ENCODE results near the gene CHAT.

CHAT gene

DNA sequence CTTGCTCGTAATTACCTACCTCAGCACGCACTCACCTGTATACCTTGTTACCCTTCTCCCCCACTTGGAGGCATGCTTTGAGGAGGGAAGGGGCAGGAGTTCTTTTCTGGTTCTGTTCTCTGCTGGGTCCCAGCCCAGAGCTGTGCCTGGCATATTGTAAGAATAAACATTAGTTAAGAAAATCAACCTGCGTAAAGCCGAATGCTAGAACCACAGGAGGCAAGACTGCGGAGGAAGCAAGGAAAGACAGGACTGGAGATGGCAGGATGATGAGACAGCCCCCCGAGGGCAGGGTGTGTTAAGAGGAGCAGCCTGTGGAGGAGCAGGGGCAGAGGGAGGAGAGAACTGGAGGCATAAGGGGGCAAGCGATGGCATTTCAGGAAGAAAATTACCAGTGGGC, 75.1 kb downstream of the CHAT start:
- DNase-seq (ENCODE audit: low spot score), result no peak

DNA sequence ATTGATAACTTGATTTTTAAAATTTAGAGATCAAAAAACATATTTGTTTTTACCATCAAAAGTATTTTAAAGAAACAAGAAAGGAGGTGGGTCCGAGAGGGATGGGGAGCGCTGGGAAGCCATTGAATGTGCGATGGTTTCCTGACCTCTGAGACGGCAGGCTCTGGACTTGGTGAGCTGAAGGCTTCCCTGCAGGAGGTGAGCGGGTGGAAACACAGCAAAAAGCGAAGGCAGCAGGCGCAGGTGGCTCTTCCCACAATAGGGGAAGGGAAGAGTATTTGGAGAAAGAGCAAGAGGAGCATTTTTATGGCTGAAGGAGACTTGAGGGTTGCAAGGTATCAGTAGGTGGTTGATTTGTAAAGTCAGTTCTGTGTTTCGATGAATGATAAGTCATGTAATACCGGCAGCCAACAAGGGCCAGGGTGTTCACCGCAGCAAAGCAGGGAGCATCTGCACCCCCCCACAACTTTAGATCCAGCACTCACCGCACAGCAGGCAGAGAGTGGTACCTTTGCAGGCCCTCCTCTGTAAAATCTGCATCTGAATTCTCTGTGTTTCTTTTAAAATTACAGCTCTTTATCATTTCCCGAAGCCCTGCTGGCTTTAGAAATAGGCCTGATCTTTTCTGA, 76.2 kb downstream of the CHAT start:
- no peak for DNase-seq (ENCODE audit: low spot score)

DNA sequence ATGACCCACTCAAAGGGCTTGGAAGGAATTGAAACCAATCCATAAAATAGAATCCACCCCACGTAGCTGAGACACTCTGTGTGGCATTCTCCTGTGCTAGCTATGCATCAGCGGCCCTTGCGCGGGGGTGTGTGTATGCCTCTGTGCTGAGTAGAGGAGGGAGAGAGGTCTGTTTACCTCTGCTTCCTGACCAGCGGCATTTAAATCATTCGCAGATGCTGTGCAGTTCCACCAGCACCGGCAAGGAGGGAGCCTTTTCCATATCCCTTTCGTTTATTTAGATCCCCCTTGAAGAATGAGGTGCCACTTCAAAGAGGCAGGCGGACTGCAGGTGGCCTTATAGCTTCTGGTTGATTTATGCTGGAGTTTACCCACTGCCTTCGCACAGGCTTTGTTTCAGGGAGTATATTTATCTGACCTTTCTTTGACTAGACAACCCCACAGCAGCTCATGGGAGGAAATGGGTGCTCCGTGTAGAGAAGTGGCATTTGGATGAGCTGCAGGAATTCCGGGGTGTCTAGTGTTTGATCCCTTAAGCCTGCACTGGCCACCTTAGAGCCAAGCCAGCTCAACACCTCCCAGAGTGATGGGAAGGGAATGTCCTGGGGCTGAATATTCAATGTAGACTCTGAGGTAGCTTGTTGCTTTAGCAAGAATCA, 77.0 kb downstream of the CHAT start:
- no peak for DNase-seq (ENCODE audit: low spot score)

DNA sequence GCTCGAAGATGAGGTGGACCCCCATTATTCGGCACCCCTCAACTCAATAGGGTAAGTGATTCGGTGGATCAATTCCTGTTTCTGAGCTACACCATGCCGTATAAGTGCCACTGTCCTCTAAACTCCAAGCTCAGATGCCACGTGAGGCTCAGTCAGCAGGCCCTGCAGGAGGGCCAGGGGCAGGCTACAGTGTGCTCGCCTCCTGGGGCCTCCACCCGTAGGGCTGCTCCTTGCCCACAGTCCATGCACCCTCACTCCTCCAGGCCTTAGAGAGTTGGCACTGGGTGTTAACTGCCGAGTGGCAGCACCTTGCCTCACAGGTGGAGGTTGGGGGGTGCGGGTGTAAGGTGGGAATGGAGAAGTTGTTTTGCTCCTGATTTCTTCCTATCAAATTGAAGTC, 77.8 kb downstream of the CHAT start:
- DNase-seq (ENCODE audit: low spot score), result no peak

DNA sequence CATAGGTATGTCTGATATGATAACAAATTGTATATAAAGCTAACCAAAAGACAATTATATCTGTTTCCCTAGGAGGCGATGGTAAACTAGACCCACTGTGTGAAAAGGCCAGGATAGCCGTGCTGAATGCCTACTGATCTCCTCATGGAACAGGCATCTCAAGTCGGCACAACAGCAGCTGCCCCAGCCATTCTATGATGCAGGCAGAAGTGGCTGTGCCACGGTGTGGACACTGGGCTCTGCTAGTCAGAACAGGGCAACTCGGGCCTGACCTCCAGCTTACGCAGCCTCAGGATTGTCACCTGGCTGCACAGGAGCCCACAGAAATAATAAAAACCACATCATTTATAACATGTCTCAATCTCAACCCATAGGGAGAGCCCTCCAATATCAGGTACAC, 80.6 kb downstream of the CHAT start:
- DNase-seq (ENCODE audit: low spot score), result no peak

DNA sequence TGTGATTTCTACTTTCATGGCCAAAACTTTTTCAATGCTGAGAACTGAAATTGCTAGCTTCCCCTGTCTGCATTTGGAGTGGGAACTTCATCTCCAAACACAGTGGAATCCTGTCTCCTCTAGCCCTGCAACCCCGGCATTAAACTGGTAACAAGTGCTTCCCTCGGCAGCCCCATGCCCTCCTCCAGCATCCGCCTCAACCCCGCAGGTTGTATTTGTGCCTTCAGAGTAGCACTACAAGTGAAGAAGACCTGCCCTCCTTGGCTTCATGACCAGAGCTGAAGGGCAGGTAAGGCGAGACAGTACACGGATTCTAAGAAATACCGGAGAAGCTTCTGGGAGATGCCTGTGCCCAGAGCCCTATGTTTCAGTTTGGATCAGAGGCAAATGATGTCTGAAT, 82.5 kb downstream of the CHAT start:
- no peak for DNase-seq (ENCODE audit: low spot score)

DNA sequence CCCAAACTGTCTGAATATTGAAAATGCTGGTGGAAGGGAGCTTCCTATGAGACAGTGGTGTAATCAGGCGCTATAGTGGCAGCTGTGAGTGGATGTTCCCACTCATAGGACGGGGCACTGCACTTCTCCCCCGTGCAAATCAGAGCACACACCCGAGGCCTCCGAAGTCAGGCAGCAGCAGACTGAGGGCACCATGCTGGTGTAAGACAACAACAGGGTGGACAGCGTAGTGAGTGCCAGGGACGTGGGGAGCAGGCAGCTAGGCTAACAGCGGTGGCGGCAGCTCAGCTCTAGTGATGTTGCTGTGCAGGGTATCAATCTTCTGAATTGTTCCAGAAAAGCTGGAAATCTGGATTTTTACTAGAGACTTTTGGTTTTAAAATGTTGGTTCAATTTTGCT, 84.8 kb downstream of the CHAT start:
- no peak for DNase-seq (ENCODE audit: low spot score)

DNA sequence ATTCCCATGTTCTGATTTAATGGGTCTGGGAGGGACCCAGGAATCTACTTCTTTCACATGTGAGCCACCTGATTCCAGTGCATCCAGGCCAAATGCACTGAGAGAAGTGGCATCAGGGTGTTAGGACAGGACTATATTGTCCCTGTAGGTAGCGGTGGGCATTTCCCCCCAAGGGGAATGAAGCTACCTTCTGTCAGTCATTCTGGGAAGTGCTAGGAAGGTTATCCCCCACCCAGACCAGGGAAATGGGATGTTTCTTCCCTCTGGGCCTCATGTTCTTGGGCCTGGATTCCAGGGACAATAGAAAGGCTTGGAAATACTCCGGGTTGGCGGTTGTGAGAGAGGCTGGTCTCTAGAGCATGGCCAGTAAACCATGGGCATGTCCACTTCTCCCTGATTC, 86.4 kb downstream of the CHAT start:
- no peak for DNase-seq (ENCODE audit: low spot score)

DNA sequence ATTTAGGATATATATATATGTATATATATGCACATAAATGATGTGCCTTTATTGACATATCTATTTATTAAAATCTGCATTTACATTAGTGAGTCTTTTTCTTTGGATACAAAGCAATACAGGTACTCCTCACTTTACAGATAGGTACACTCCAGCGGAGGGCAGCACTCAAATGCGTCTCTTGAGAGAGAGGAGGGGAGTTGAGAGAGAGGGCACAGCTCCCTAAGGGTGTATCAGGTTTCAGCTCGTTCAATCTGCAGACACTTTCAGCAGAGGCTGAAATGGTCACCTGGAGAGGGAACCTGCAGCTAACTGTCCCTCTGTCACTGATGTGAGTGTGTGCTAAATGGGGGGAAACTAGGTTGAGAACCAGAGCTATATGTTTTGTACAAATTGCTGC, 87.2 kb downstream of the CHAT start:
- DNase-seq (ENCODE audit: low spot score), result no peak

DNA sequence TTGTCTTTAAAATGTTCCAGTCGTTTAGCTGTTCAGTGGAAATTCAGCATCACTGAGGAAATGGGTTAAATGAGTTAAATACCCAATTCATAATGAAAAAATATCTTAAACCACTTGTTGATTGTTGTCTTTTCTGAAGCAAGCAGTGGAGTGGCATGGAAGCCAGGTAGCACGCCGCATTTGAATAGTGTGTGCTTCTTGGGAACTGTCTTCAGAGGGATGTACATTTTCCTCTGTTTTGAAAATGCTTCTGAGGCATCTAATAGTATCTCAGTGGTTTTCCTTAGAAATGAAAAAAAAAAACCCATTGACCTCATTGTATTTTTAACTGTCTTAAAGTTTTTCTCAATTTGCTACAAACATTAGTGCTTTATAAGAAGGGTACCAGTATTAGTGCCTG, 93.7 kb downstream of the CHAT start:
- DNase-seq (ENCODE audit: low spot score), result no peak

DNA sequence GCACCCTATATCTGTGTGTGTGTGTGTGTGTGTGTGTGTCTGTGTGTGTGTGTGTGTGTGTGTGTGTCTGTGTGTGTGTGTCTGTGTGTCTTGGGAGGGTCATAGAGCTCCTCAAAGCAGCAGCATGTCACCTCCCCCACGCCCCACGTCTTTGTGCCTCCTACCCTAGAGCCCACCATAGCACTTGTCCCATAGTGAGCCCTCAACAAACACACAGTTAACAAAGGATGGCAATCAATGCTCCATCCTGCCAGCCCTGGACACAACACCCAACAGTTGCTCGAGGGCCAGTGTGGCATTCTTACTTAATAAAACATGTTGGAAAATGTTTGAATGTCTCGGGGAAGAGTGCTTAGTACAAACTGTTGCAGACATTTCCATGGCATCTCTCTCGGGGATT, 96.1 kb downstream of the CHAT start:
- no peak for DNase-seq (ENCODE audit: low spot score)

DNA sequence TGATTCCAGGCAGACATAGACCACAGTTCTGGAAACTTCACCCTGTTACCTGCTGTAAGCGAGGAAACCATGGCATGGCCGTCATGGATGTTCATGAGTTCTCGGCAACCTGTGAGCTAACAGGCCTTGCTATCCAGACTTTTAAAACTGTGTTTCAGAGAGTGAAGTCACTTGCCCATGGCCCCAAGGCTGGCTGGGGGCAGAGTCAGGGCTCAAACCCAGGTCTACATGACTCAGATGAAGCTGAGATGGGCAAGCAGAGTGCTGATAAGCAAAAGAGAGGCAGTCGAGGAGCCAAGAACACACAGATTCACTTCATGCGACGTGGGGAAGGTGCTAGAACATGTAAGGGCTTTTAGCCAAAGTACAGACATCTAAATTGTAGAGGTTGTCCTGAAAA, 97.1 kb downstream of the CHAT start:
- no peak for DNase-seq (ENCODE audit: low spot score)

DNA sequence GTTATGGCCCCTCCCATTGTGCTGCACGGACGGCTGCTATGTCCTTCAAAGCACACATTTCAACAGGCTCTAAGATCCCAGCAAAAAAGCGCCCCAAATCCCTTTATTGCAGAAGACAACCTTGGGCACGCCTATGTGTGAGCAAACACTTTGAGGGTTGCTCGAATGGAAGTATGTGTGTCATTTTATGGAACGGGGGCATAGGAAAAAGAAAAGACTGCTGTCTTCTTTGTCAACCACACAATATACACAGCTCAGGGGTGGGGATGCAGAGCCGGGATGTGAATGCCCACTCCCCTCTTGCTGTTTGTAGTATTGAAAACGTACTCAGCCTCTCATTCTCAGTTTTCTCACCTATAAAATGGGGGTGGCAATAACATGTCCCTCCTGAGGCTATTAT, 97.6 kb downstream of the CHAT start:
- DNase-seq (ENCODE audit: low spot score), result no peak

DNA sequence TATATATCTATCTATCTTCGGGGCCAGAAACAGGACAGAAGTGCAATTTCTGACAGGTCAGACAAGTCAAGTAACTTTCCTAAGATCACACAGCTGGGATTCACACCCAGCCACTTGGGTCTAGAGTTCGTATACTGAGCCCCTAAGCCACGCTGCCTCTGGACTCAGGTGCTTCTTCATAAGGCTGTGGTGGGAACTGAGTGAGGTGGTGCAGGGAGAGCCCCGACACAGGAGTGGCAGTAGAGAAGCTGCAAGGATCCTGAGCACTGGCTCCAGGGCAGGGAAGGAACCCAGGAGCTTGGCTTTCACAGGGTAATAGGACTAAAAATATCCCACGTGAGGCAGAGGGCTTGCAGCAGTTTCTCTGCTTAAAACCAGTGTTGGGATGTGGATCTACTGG, 99.4 kb downstream of the CHAT start:
- DNase-seq (ENCODE audit: low spot score), result no peak
